NCI-H345 treated with DMSO at 0.1 percent for 48 hours (cell line): ENCODE data around the gene COX7A2.
A peak's percentile ranks its signal among the peaks of the same experiment; 100 is the strongest.

Experiments used
- DNase-seq: peaks from one replicate; lab custom pipeline; 2025; ENCODE audit not compliant: unreplicated experiment; lab: John Stamatoyannopoulos, UW

Gene COX7A2

GRCh38 chr6:75268988-75269354 is 25.4 kb upstream of the COX7A2 start:
- no peak for DNase-seq

GRCh38 chr6:75268121-75268987 is 24.8 kb upstream of the COX7A2 start:
- no peak for DNase-seq

- DNase-seq, result no peak
These were observed 23.9 kb upstream of the COX7A2 start for GRCh38 chr6:75267461-75267860.

GRCh38 chr6:75266716-75267291 is 23.2 kb upstream of the COX7A2 start:
- DNase-seq, result peak; percentile 6

GRCh38 chr6:75263401-75263750 is 19.8 kb upstream of the COX7A2 start:
- DNase-seq, result no peak

GRCh38 chr6:75262716-75263400 is 19.3 kb upstream of the COX7A2 start:
- DNase-seq, result no peak

GRCh38 chr6:75261299-75261698 is 17.7 kb upstream of the COX7A2 start:
- DNase-seq, result no peak

- no peak for DNase-seq
These were observed 13.9 kb upstream of the COX7A2 start for GRCh38 chr6:75257343-75258087.

GRCh38 chr6:75250552-75250951 is 7.0 kb upstream of the COX7A2 start:
- no peak for DNase-seq

GRCh38 chr6:75249837-75250236 is 6.2 kb upstream of the COX7A2 start:
- no peak for DNase-seq

GRCh38 chr6:75246386-75246785 is 2.8 kb upstream of the COX7A2 start:
- DNase-seq, result no peak

- peak; percentile 44 for DNase-seq
These were observed 523 bp upstream of the COX7A2 start for GRCh38 chr6:75244063-75244584.

GRCh38 chr6:75236630-75237029 is 7.0 kb downstream of the COX7A2 start:
- DNase-seq, result no peak

GRCh38 chr6:75235271-75235670 is 8.3 kb downstream of the COX7A2 start:
- DNase-seq, result no peak

GRCh38 chr6:75234126-75234865 is 9.3 kb downstream of the COX7A2 start:
- no peak for DNase-seq

- DNase-seq, result no peak
These were observed 10.4 kb downstream of the COX7A2 start for GRCh38 chr6:75233092-75233615.

- no peak for DNase-seq
These were observed 12.9 kb downstream of the COX7A2 start for GRCh38 chr6:75230484-75231325.

- no peak for DNase-seq
These were observed 19.2 kb downstream of the COX7A2 start for GRCh38 chr6:75224303-75224926.

- DNase-seq, result no peak
These were observed 20.2 kb downstream of the COX7A2 start for GRCh38 chr6:75223428-75223827.
